Erythroblast (primary cell): ENCODE results near the gene SLC45A1.

ENCODE experiments used
- GATA1 ChIP-seq: IDR thresholded peaks from 2 replicates; pipeline ENCODE4 v1.6.1; 2011; ENCODE audit warnings: low read depth, mild to moderate bottlenecking, control low read depth, low read length, moderate library complexity
- POLR2A ChIP-seq: IDR thresholded peaks from 2 replicates; pipeline ENCODE4 v1.6.1; 2011; ENCODE audit warnings: mild to moderate bottlenecking, low read length

DNA sequence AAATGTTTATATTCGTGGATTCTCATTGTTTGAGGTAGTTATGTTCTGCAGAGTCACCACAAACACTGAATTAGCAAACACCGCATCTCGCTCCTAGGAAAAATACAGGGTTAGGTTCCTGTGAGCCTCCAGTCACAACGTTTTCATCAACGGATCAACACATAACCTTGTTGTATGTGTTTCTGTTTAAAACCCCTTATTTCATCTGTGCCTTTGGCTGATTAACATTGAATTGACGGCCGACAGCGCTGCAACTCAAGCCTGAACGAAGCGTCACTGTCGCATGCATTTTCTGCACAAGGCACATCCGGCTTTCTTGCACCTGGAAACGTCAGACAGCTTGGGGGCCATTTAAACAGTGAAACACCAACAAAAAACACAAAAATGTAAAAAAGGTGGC, 8.4 kb downstream of the SLC45A1 start:
- TF ChIP-seq POLR2A (no peak), GATA1 (no peak)
